GM23338 (cell line): Measurements from ENCODE around the gene TRIM34. TPM values are rescaled to one million over a fixed set of nuclear protein-coding genes. Genes with fewer than 3 reads are reported as not detected.

Source experiments
- ATAC-seq: fragments of 200-7000 bp; cut with Tn5 transposase; 3 replicates; pipeline ENCODE4 v1.9.1; 2020
- DNase-seq: peaks from one replicate; pipeline ENCODE4 v3.0.0-alpha.2; 2015; ENCODE audit warnings: low spot score
- H2AFZ ChIP-seq: fragments of 200-600 bp; sonication (generic); 2 replicates; pipeline ENCODE4 v1.8.0; 2016; ENCODE audit warnings: antibody characterized with exemption, mild to moderate bottlenecking, moderate library complexity
- H3F3A ChIP-seq: fragments of 200-600 bp; sonication (generic); replicated peaks from 2 replicates; pipeline ENCODE4 v1.8.0; 2017; ENCODE audit warnings: antibody characterized with exemption, mixed run types, low read depth
- H3K27ac ChIP-seq: fragments of 200-600 bp; sonication (generic); 2 replicates; pipeline ENCODE4 v1.6.1; 2016; ENCODE audit warnings: low read depth
- H3K27me3 ChIP-seq: fragments of 200-600 bp; sonication (generic); 2 replicates; pipeline ENCODE4 v1.8.0; 2016; ENCODE audit warnings: mild to moderate bottlenecking, mixed run types, moderate library complexity; ENCODE audit not compliant: insufficient read depth
- H3K36me3 ChIP-seq: fragments of 200-600 bp; sonication (generic); 2 replicates; pipeline ENCODE4 v1.8.0; 2016; ENCODE audit warnings: mild to moderate bottlenecking; ENCODE audit not compliant: insufficient read depth
- H3K4me1 ChIP-seq: fragments of 200-600 bp; sonication (generic); 2 replicates; pipeline ENCODE4 v1.8.0; 2016; ENCODE audit warnings: mild to moderate bottlenecking, moderate library complexity; ENCODE audit not compliant: insufficient read depth
- H3K4me2 ChIP-seq: fragments of 200-600 bp; sonication (generic); 2 replicates; pipeline ENCODE4 v1.7.1; 2017; ENCODE audit warnings: mixed run types
- H3K4me3 ChIP-seq: fragments of 200-600 bp; sonication (generic); 2 replicates; pipeline ENCODE4 v1.6.1; 2016; ENCODE audit warnings: mixed run types
- H3K79me2 ChIP-seq: fragments of 200-600 bp; sonication (generic); replicated peaks from 2 replicates; pipeline ENCODE4 v1.8.0; 2017; ENCODE audit warnings: mild to moderate bottlenecking; ENCODE audit not compliant: insufficient read depth
- H3K9me2 ChIP-seq: fragments of 200-600 bp; sonication (generic); 2 replicates; pipeline ENCODE4 v1.8.0; 2017; ENCODE audit not compliant: insufficient read depth
- H4K20me1 ChIP-seq: fragments of 200-600 bp; sonication (generic); replicated peaks from 2 replicates; pipeline ENCODE4 v1.8.0; 2017; ENCODE audit warnings: mild to moderate bottlenecking; ENCODE audit not compliant: insufficient read depth
- H3K27ac Mint-ChIP-seq: 2 replicates; pipeline ENCODE4 v1.8.0; 2020; ENCODE audit warnings: inconsistent platforms, mild to moderate bottlenecking, moderate library complexity, mixed read lengths
- H3K27me3 Mint-ChIP-seq: 3 replicates; pipeline ENCODE4 v1.8.0; 2022; ENCODE audit warnings: low read depth, mild to moderate bottlenecking, moderate library complexity, mixed read lengths, inconsistent platforms; ENCODE audit not compliant: insufficient read depth, poor library complexity
- H3K36me3 Mint-ChIP-seq: 3 replicates; pipeline ENCODE4 v1.8.0; 2021; ENCODE audit warnings: low read depth, mild to moderate bottlenecking, inconsistent platforms, moderate library complexity, mixed read lengths
- H3K4me1 Mint-ChIP-seq: 3 replicates; pipeline ENCODE4 v1.8.0; 2020; ENCODE audit warnings: mild to moderate bottlenecking, inconsistent platforms, mixed read lengths
- H3K4me3 Mint-ChIP-seq: 3 replicates; pipeline ENCODE4 v1.8.0; 2021; ENCODE audit warnings: moderate library complexity, mild to moderate bottlenecking, inconsistent platforms, mixed read lengths
- H3K9me3 Mint-ChIP-seq: 3 replicates; pipeline ENCODE4 v1.8.0; 2020; ENCODE audit warnings: moderate library complexity, mild to moderate bottlenecking, inconsistent platforms, mixed read lengths
- CREB1 ChIP-seq: fragments of 250-450 bp; sonication (Bioruptor Pico); IDR thresholded peaks from 2 replicates; pipeline ENCODE4 v1.5.0; 2020; ENCODE audit warnings: low read depth, mild to moderate bottlenecking, moderate library complexity
- ETS1 ChIP-seq: IDR thresholded peaks from 2 replicates; pipeline ENCODE4 v1.6.1; 2016; ENCODE audit warnings: antibody characterized with exemption
- EZH2 ChIP-seq: fragments of 200-600 bp; sonication (generic); IDR thresholded peaks from one replicate; pipeline ENCODE4 v1.8.0; 2017; ENCODE audit warnings: antibody characterized with exemption, mild to moderate bottlenecking, low read depth; ENCODE audit not compliant: unreplicated experiment
- EZH2phosphoT487 ChIP-seq: fragments of 200-600 bp; sonication (generic); IDR thresholded peaks from one replicate; pipeline ENCODE4 v1.8.1; 2018; ENCODE audit warnings: antibody characterized with exemption; ENCODE audit not compliant: unreplicated experiment
- JUNB ChIP-seq: IDR thresholded peaks from one replicate; pipeline ENCODE4 v1.6.1; 2016; ENCODE audit warnings: antibody characterized with exemption; ENCODE audit not compliant: unreplicated experiment
- NANOG ChIP-seq: IDR thresholded peaks from 2 replicates; pipeline ENCODE4 v1.6.1; 2016; ENCODE audit warnings: antibody characterized with exemption, borderline replicate concordance
- REST ChIP-seq: IDR thresholded peaks from one replicate; pipeline ENCODE4 v1.6.1; 2018; ENCODE audit warnings: antibody characterized with exemption; ENCODE audit not compliant: unreplicated experiment
- STAT1 ChIP-seq: IDR thresholded peaks from one replicate; pipeline ENCODE4 v1.6.1; 2016; ENCODE audit warnings: antibody characterized with exemption; ENCODE audit not compliant: unreplicated experiment
- ZNF331 ChIP-seq: fragments of 250-450 bp; sonication (Bioruptor Pico); IDR thresholded peaks from 2 replicates; pipeline ENCODE4 v1.5.0; 2020; ENCODE audit warnings: low read depth, mild to moderate bottlenecking, moderate library complexity
- polyA plus RNA-seq: library from polyadenylated mRNA; unstranded; fragments of >200 nt; fragmentation: Nextera tagmentation; extraction: Ambion mirVana; gene quantifications from 2 replicates; pipeline ENCODE4 v1.2.1, GENCODE V29; 2016
- total RNA-seq: library from RNA; depleted of rRNA; stranded (reverse); fragments of >200 nt; shearing (Covaris generic); gene quantifications from 2 replicates; pipeline ENCODE4 v1.2.3, GENCODE V29; 2014
- TF ChIP-seq, protein P1 (sequence below), 2 experiments: fragments of 200-600 bp in 1 of 2; sonication (generic) in 1 of 2; conservative IDR thresholded peaks; 2 replicates each; pipeline versions ENCODE4 v1.5.1 to v1.6.1; 2016 to 2017; ENCODE audit warnings: antibody characterized with exemption in 2 of 2, low read depth in 2 of 2, mild to moderate bottlenecking in 2 of 2, moderate library complexity in 1 of 2

The TRIM34 gene
- total and polyA plus RNA-seq, 2 experiments from 2014 or later, result 1.9 to 2.6 TPM

DNA sequence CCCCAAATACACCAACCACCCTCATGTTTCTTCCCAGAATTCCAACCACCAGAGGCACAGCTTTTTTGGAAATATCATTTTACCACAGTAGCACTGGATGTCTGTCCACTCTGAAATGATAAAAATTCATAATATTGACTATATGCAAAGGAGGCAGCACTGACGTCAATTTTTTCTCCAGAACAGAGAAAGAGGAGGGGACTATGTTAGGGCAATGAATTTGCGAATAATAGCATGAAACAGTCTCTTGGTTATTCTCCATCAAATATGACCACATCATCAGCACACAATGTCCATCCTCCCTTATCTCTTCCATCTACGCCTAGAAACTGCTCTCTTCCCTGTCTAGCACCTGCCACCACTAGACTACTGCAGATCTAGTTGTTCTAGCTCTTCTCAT, 21.3 kb downstream of the TRIM34 start (continued):
- no peak for TF ChIP-seq REST
- TF ChIP-seq ZNF331, result no peak
- no peak for TF ChIP-seq NANOG
- TF ChIP-seq, protein P1, sequence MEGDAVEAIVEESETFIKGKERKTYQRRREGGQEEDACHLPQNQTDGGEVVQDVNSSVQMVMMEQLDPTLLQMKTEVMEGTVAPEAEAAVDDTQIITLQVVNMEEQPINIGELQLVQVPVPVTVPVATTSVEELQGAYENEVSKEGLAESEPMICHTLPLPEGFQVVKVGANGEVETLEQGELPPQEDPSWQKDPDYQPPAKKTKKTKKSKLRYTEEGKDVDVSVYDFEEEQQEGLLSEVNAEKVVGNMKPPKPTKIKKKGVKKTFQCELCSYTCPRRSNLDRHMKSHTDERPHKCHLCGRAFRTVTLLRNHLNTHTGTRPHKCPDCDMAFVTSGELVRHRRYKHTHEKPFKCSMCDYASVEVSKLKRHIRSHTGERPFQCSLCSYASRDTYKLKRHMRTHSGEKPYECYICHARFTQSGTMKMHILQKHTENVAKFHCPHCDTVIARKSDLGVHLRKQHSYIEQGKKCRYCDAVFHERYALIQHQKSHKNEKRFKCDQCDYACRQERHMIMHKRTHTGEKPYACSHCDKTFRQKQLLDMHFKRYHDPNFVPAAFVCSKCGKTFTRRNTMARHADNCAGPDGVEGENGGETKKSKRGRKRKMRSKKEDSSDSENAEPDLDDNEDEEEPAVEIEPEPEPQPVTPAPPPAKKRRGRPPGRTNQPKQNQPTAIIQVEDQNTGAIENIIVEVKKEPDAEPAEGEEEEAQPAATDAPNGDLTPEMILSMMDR (conservative IDR thresholded peaks at IDR 0.05; ENCODE audit: low read depth in 2 of 2), result no peak
- no peak for TF ChIP-seq ETS1
- TF ChIP-seq CREB1 (CRISPR knock-in tag), result no peak
- TF ChIP-seq EZH2phosphoT487, result no peak

DNA sequence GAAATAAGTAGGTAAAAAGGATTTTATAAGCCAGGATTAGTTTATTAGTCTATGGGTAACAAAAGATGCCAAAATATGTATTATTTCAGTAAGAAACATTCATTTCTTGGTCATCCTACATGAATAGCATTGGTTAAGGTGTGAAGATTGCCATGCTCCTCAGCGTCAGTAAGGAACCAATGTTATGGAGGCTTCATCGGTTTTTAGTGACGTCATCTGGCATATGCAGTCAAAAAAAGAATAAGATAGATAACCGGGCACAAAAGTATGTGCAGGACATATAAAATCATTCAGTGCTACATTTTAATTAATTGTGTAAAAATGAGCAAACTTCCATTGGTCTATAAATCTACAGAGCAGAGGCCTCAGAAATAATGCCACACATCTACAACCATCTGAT, 30.7 kb downstream of the TRIM34 start:
- Mint-ChIP-seq H3K4me1 (no peaks in the 10 kb centered on the region), H3K4me3 (no peak overlapping the region), H3K27ac (no peak overlapping the region), H3K27me3 (peaks cover 4% of the 10 kb centered on the region), H3K9me3 (peaks cover 30% of the 10 kb centered on the region), H3K36me3 (peaks cover 13% of the 10 kb centered on the region)
- Histone ChIP-seq H4K20me1 (no peaks in the 10 kb centered on the region), H3K9me2 (no peaks in the 10 kb centered on the region; the same call in 1 of the 2 replicates), H3K36me3 (no peaks in the 10 kb centered on the region), H3K79me2 (no peaks in the 10 kb centered on the region), H3K27me3 (no peaks in the 10 kb centered on the region), H3K4me3 (no peak overlapping the region), H3F3A (no peaks in the 10 kb centered on the region), H3K4me1 (no peaks in the 10 kb centered on the region), H2AFZ (no peak overlapping the region), H3K27ac (no peak overlapping the region), H3K4me2 (no peak overlapping the region)
- DNase-seq (no peak), ATAC-seq (no peak)
- no peak for TF ChIP-seq ZNF331
- no peak for TF ChIP-seq REST
- no peak for TF ChIP-seq EZH2phosphoT487
- no peak for TF ChIP-seq JUNB
- no peak for TF ChIP-seq EZH2
- no peak for TF ChIP-seq CREB1 (CRISPR knock-in tag)
- TF ChIP-seq ETS1, result no peak
- no peak for TF ChIP-seq STAT1
